Germinal center (tissue), 1 donor: Measurements from ENCODE around the gene SPIRE1.
"Not testable (repeated sequence)": the region's sequence is repeated elsewhere in the genome, so short reads cannot be mapped to it uniquely, and the experiment has no call there.

Source experiments
- DNase-seq: peaks from one replicate; pipeline ENCODE4 v3.0.0; 2012; ENCODE audit warnings: mixed read lengths, low spot score

SPIRE1 gene

DNA sequence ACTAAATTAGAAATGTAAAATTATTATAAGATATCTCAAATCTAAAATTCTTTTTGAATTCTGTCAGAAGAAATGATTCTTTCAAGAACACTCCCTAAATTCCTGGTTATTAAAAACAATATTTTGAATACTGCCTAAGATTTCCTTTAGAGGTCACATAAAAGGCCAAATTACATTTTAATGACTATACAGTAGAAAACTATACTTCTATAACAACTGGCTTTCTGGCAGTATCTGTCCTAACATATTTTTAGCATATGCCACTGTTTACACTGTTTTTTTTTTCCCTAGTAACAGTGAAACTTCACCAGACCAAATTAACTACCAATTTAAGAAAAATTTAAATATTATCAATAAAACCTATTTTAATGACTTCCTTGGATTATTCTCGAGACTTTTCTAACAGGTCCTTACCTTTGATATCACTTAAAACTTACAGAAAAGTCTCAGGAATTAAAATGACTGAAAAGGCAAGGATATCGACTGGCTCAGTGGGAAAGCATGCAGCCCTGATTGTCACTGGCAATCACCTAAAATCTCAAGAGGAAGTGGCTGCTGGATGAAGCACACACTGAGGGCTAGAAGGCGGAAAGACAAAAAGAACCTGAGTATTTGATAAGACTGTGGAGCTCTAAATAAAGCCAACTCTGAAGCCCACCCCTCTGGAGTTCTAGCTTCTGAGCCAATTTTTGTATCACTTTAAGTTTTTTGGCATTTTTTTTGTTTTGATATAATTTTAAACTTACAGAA is 59.6 kb downstream of the SPIRE1 start:
- no peak for DNase-seq

GRCh38 chr18:12597760-12598159 is 60.1 kb downstream of the SPIRE1 start:
- no peak for DNase-seq

- DNase-seq, result no peak
These were observed 62.2 kb downstream of the SPIRE1 start for GRCh38 chr18:12595571-12596255.

DNA sequence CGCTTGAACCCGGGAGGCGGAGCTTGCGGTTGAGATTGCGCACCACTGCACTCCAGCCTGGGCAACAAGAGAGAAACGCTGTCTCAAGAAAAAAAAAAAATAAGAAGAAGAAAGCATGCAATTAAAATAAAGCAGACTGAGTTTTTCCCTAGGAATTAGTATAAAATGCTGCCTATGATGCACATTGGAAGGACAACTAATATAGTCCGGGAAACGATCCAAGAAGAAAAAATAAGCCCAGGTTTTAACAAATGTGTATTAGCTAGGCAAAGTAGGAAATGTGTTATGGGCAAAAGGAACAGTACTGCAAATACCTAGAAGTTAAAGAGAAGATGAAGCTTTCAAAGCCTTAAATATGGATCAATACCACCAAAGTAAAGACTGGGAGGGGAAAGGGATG is 64.0 kb downstream of the SPIRE1 start:
- no peak for DNase-seq

GRCh38 chr18:12592597-12593127 is 65.2 kb downstream of the SPIRE1 start:
- no peak for DNase-seq

DNA sequence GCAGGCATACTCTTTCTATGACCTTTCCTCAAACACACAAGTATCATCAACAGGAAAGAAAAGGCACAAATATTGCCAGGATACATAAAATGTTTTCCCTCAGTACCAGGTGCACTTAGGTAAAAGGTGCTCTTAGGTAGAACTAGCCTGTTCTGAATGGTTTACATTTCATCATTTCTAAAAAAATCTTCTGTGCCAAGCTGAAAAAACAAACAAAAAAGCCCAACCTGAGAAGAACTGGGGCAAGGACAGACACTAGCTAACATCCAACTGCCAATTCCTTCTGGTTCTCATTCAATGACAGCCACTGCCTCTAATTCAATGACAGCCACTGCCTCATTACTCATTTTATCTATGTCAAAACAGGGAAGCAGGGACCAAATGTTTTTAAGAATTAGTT is 68.5 kb downstream of the SPIRE1 start:
- no peak for DNase-seq

DNA sequence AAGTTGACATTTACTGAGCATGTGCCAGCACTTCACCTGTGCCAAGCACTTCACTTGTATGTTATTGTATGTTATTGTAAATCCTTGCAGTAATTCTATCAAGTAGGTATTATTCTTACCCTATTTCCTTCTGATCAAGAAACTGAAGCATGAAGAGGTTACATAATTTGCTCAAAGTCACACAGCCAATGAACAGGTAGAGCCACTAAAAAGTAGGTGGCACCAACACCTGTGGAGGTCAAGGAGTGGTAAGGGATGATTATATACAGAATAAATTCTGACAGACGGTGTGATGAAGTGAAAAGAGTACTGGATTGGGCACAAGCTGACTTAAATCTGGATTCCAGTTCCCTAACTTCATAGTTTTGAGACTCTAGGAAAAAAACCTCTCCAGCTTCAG is 71.0 kb downstream of the SPIRE1 start:
- no peak for DNase-seq

DNA sequence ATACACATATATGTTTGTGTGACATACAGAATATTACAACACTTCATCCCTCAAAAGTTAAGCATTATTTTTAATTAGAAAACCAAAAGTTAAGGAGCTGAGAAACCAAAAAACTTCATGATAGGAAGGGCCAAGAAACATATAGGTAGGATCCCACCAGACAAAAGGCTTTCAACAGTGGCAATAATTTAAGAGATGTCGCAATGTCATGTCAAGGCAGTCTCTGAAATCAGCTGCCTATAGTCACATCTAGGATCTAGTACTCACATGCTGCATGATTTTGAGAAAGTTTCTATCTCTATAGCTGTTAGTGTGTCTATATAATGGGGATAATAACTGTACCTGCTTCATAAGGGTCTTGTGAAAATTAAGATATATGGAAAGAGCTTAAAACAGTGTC is 72.7 kb downstream of the SPIRE1 start:
- DNase-seq, result no peak

GRCh38 chr18:12580630-12581342 is 77.1 kb downstream of the SPIRE1 start:
- DNase-seq, result no peak

- DNase-seq, result peak; percentile 6
These were observed 78.1 kb downstream of the SPIRE1 start for GRCh38 chr18:12579775-12580174.

DNA sequence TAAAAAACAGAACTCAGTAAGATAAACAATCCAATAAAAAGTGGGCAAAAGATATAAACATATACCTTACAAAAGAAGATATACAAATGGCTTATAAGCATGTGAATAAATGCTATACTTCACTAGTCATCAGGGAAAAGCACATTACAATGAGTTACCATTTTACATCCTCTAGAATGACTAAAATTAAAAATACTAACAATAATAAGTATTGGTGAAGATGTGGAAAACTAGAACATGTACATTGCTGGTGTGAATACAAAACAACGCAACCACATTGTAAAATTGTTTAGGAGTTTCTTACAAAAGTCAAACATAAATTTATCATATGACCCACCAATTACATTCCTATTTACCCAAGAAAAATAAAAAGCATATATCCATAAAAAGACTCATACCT is 80.1 kb downstream of the SPIRE1 start:
- DNase-seq, result no peak

GRCh38 chr18:12574494-12575185 is 83.3 kb downstream of the SPIRE1 start:
- DNase-seq, result no peak

DNA sequence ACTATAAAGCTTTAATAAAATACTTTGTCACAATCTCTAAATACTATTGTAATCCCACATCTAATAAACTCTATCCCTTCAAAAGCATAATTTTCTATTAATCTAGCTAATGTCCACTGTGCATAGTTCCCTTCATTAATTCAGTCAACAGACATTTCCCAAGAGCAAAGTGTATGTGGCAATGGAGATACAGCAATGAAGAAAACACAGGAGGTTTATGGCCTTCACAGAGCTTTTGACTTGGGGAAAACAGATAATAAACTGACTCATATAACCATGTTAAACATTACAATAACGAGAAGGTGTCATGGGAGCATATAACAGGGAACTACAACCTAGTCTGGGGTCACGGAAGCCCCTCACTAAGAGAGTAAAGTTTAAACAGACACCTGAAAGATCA is 86.3 kb downstream of the SPIRE1 start:
- no peak for DNase-seq

DNA sequence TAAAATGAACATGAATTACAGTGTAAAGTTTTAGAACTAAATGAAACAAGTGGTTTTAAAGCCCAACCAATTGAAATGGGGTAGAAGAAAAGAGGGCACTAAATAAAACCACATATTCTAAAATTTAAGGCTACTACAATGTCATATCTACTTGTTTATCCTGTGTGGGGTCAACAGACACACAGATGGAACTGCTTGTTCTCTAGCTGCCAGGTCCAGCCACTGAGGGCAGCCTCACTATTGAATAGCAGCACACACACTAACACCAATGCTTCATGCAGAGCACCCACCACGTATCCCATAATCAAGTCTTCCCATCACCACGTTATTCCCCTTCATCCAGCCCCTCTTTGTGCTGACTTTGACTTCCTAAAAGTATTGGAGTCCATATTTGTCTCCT is 88.1 kb downstream of the SPIRE1 start:
- no peak for DNase-seq

DNA sequence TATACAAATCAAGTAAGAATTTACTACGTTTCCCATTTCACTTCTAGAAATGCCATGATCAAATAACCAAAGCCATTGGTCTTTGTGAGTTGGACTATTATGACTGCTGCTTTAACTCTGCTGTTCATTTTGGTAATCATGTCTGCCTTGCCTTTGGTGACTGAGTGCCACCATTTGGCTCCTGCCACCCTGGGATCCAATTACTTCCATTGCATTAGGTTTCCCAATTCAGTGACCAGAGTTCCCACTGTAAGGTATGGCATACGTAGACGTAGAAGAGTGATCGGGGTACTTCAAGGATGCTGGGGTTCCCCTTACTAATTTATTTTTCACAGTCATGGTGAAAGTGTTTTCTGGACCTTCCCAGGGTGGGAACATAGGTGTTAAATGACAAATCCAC is 90.1 kb downstream of the SPIRE1 start:
- no peak for DNase-seq

- DNase-seq, result no peak
These were observed 93.0 kb downstream of the SPIRE1 start for GRCh38 chr18:12564861-12565260.

DNA sequence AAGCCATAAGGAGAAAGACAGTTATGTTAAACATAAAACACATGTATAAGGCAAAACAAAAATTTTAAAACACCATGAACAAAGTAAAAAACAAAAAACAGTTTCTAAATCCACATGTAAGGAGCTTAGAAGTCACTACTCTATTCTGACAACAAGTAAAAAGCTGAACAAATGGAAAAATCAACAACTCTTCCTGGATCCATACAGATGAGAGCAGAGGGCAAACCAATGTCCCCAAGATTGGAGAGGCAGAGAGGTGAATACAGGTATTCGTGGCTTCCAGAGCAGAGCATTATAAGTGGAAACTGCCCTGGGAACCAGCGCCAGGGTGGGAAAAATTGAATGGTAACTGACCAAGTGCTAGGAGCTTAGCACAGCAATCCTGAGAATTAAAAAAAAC is 93.5 kb downstream of the SPIRE1 start:
- DNase-seq, result no peak

DNA sequence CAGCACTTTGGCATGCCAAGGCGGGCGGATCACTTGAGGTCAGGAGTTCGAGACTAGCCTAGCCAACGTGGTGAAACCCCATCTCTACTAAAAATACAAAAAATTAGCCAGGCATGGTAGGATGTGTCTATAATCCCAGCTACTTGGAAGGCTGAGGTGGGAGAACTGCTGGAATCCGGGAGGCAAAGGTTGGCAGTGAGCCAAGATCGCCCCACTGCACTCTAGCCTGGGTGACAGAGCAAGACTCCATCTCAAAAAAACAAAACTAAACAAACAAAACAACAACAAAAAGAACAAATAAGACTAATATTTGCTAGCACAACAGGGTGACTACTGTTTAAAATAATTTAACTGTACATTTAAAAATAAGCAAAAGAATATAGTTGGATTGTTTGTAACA is 97.3 kb downstream of the SPIRE1 start:
- not testable (repeated sequence) for DNase-seq

DNA sequence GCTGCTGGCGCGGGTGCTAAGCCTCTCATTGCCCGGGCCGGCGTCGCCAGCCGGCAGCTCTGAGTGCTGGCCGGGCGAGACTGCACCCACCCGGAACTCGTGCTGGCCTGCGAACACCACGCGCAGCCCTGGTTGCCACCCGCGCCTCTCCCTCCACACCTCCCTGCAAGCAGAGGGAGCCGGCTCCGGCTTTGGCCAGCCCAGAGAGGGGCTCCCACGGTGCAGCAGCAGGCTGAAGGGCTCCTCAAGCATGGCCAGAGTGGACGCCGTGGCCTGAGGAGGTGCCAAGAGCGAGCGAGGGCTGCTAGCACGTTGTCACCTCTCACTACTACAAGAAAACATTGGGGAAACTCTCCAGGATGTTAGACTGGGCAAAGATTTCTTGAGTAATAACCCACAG is 98.6 kb downstream of the SPIRE1 start:
- no peak for DNase-seq

- no peak for DNase-seq
These were observed 100.7 kb downstream of the SPIRE1 start for GRCh38 chr18:12556946-12557806.

- no peak for DNase-seq
These were observed 103.0 kb downstream of the SPIRE1 start for GRCh38 chr18:12554796-12555388.
